Colonic mucosa (tissue), 4 donors: Measurements from ENCODE around the gene ELOB. TPM values are rescaled to one million over a fixed set of nuclear protein-coding genes. Genes with fewer than 3 reads are reported as not detected.

Experiments used
- DNase-seq: peaks from one replicate; pipeline ENCODE4 v3.0.0-alpha.2; 2020
- H3K27ac ChIP-seq: fragments of 200-600 bp; one replicate; pipeline ENCODE4 v1.8.0; 2021
- H3K27me3 ChIP-seq: fragments of 200-600 bp; one replicate; pipeline ENCODE4 v1.8.0; 2021
- H3K36me3 ChIP-seq: fragments of 200-600 bp; one replicate; pipeline ENCODE4 v1.8.0; 2021
- H3K4me1 ChIP-seq: fragments of 200-600 bp; one replicate; pipeline ENCODE4 v1.8.0; 2021; ENCODE audit warnings: mild to moderate bottlenecking
- H3K4me3 ChIP-seq: fragments of 200-600 bp; one replicate; pipeline ENCODE4 v1.8.0; 2021
- H3K9ac ChIP-seq, 2 donors: one replicate each; pipeline ENCODE4 v1.7.0; 2013; ENCODE audit warnings: control low read depth in 2 of 2, low read depth in 2 of 2, low read length in 2 of 2
- H3K9me3 ChIP-seq: fragments of 200-600 bp; one replicate; pipeline ENCODE4 v1.8.0; 2021
- CTCF ChIP-seq: fragments of 200-600 bp; IDR thresholded peaks from one replicate; pipeline ENCODE4 v1.8.0; 2022; ENCODE audit warnings: antibody characterized with exemption, mild to moderate bottlenecking
- intact Hi-C: fragments of 100-400 bp; cut with DNase I; formaldehyde crosslinking; loops from one replicate; pipeline ENCODE4 v1.14.1; 2022
- total RNA-seq, 2 donors: library from RNA; stranded (reverse); fragmentation: NEBNext Ultra II Directional in 1 of 2; extraction: Animal tissue kit (Norgen Biotek cat#: 25700) in 1 of 2; gene quantifications; one replicate each; pipeline ENCODE4 v1.2.1, GENCODE V29; 2021
- donor health status: healthy.
- donor health status: DM: no; HTN: no; CAD: no.
- donor health status: DM: no; HTN: no; CAD: no.

ELOB gene
- total RNA-seq, 2 donors from 2014 or later = 230 to 333 TPM

GRCh38 chr16:2822158-2822495 lies 45.0 kb upstream of the ELOB start:
- H3K27ac ChIP-seq = no peak overlapping the region
- no peak for DNase-seq
- no peak for TF ChIP-seq CTCF
- intact Hi-C loops = no loop called here
- H3K4me1 ChIP-seq = no peaks in the 10 kb centered on the region
- H3K4me3 ChIP-seq = no peak overlapping the region
- H3K9me3 ChIP-seq = no peaks in the 10 kb centered on the region
- no peaks in the 10 kb centered on the region for H3K36me3 ChIP-seq
- no peak overlapping the region for H3K9ac ChIP-seq
- no peaks in the 10 kb centered on the region for H3K27me3 ChIP-seq

DNA sequence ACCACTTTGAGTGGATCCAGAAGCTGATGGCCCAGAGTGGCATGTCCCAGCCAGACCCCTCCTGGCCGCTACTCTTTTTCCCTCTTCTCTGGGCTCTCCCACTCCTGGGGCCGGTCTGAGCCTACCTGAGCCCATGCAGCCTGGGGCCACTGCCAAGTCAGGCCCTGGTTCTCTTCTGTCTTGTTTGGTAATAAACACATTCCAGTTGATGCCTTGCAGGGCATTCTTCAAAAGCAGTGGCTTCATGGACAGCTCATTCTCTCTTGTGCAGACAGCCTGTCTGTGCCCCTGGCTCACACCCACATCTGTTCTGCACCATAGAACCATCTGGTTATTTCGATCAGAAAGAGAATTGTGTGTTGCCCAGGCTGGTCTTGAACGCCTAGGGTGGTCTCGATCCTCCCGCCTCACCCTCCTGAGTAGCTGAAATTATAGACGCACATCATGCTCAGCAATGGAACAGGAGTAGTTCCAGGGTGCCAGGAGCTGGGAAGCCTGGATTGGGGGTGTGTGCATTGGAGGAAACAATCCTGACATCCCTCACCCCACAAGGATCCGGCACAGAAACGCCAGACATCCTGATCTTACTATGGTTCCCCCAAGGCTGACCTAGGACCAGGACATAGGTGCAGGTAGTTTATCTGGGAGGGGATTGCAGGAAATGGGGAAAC lies 44.5 kb upstream of the ELOB start:
- TF ChIP-seq CTCF = no peak
- H3K27me3 ChIP-seq = no peaks in the 10 kb centered on the region
- no peak for DNase-seq

GRCh38 chr16:2820836-2821486 lies 43.9 kb upstream of the ELOB start:
- intact Hi-C loops = no loop called here
- Histone ChIP-seq H3K4me3 (no peak overlapping the region), H3K27ac (no peak overlapping the region), H3K9ac (no peak overlapping the region), H3K4me1 (no peaks in the 10 kb centered on the region), H3K9me3 (no peaks in the 10 kb centered on the region), H3K27me3 (no peaks in the 10 kb centered on the region), H3K36me3 (no peaks in the 10 kb centered on the region)
- no peak for TF ChIP-seq CTCF
- DNase-seq = no peak

More for the DNA sequence above, 44.5 kb upstream of the ELOB start:
- Histone ChIP-seq H3K36me3 (no peaks in the 10 kb centered on the region), H3K27ac (no peak overlapping the region), H3K9ac (no peak overlapping the region), H3K4me1 (no peaks in the 10 kb centered on the region), H3K9me3 (no peaks in the 10 kb centered on the region), H3K4me3 (no peak overlapping the region)
- intact Hi-C loops = no loop called here

GRCh38 chr16:2819939-2820835 lies 43.1 kb upstream of the ELOB start:
- H3K9me3 ChIP-seq = no peaks in the 10 kb centered on the region
- H3K4me1 ChIP-seq = no peaks in the 10 kb centered on the region
- intact Hi-C loops = no loop called here
- H3K9ac ChIP-seq = no peak overlapping the region
- H3K36me3 ChIP-seq = no peaks in the 10 kb centered on the region
- no peak overlapping the region for H3K27ac ChIP-seq
- H3K27me3 ChIP-seq = no peaks in the 10 kb centered on the region
- TF ChIP-seq CTCF = no peak
- H3K4me3 ChIP-seq = no peak overlapping the region
- no peak for DNase-seq

DNA sequence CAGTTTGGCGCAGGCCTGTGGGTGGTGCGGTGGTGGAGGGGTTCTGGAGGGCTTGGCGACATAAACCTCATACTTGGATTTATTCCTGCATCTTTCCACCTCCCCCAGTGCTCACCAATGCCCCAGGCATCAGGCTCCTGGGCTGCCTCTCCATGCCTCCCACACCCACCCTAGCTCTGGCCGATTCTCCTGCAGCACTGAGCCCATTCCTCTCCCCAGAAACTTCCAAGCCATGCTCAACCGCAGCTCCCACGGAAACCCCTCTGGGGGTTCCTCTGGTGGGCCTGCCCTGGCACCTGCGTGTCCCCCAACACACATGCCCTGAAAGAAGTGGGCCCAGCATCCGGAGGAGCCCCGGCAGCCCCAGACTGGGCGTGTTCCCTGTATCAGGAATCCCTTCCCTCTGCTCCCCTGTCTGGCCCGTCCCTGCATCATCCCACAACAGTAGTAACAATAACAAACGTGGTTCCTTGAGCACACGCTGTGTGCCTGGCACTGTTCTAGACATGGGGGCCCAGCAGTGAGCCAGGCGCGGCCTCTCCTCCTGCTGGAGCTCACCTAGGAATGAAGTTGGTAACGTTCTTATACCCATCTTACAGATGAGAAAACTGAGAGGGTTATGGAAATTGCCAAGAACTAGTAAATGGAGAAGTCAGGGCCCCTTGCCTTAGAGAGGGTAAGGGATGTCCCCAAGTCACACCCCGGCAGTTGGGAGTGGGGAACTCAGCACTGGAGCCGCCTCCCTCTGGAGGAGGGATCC lies 42.3 kb upstream of the ELOB start:
- Histone ChIP-seq H3K36me3 (no peaks in the 10 kb centered on the region), H3K9ac (no peak overlapping the region), H3K4me1 (no peaks in the 10 kb centered on the region), H3K9me3 (no peaks in the 10 kb centered on the region), H3K27ac (no peak overlapping the region), H3K27me3 (no peaks in the 10 kb centered on the region), H3K4me3 (no peak overlapping the region)
- no peak for DNase-seq
- intact Hi-C loops = no loop called here
- TF ChIP-seq CTCF = no peak
